H9 (cell line): ENCODE results near the gene GPR108. TPM values are rescaled to one million over a fixed set of nuclear protein-coding genes. Genes with fewer than 3 reads are reported as not detected.

ENCODE experiments used
- DNase-seq: peaks from one replicate; pipeline ENCODE4 v3.0.0-alpha.2; 2017
- H2AFZ ChIP-seq: one replicate; pipeline ENCODE4 v1.6.1; 2013; ENCODE audit warnings: mild to moderate bottlenecking, low read length, control low read depth, moderate library complexity
- H2AK5ac ChIP-seq: 2 replicates; pipeline ENCODE4 v1.6.1; 2013; ENCODE audit warnings: low read length, control low read depth, mixed read lengths; ENCODE audit not compliant: insufficient read length
- H2BK120ac ChIP-seq: one replicate; pipeline ENCODE4 v1.6.1; 2013; ENCODE audit warnings: low read depth, mild to moderate bottlenecking, low read length, control low read depth, inconsistent platforms; ENCODE audit not compliant: poor library complexity, severe bottlenecking
- H2BK12ac ChIP-seq: 2 replicates; pipeline ENCODE4 v1.6.1; 2013; ENCODE audit warnings: low read length, control low read depth, mixed read lengths, low read depth; ENCODE audit not compliant: insufficient read length
- H2BK15ac ChIP-seq: 2 replicates; pipeline ENCODE4 v1.6.1; 2013; ENCODE audit warnings: low read depth, low read length, control low read depth
- H2BK20ac ChIP-seq: one replicate; pipeline ENCODE4 v1.6.1; 2013; ENCODE audit warnings: low read depth, mild to moderate bottlenecking, low read length, control low read depth, inconsistent platforms; ENCODE audit not compliant: poor library complexity, severe bottlenecking
- H2BK5ac ChIP-seq: 2 replicates; pipeline ENCODE4 v1.6.1; 2013; ENCODE audit warnings: low read length, control low read depth, mixed read lengths; ENCODE audit not compliant: insufficient read length
- H3K14ac ChIP-seq: 2 replicates; pipeline ENCODE4 v1.6.1; 2013; ENCODE audit warnings: low read length, control low read depth; ENCODE audit not compliant: insufficient read depth
- H3K18ac ChIP-seq: 2 replicates; pipeline ENCODE4 v1.6.1; 2013; ENCODE audit warnings: low read depth, mild to moderate bottlenecking, mixed read lengths, low read length, control low read depth; ENCODE audit not compliant: insufficient read length
- H3K23ac ChIP-seq: 2 replicates; pipeline ENCODE4 v1.6.1; 2013; ENCODE audit warnings: low read length, control low read depth, mixed read lengths, low read depth; ENCODE audit not compliant: insufficient read length
- H3K23me2 ChIP-seq: 2 replicates; pipeline ENCODE4 v1.6.1; 2013; ENCODE audit warnings: low read depth, mild to moderate bottlenecking, mixed read lengths, low read length, control low read depth; ENCODE audit not compliant: insufficient read length, poor library complexity, severe bottlenecking
- H3K27ac ChIP-seq: 2 replicates; pipeline ENCODE4 v1.5.1; 2013; ENCODE audit warnings: low read length, control low read depth, mixed read lengths, low read depth; ENCODE audit not compliant: insufficient read length
- H3K27me3 ChIP-seq: 2 replicates; pipeline ENCODE4 v1.6.1; 2013; ENCODE audit warnings: low read length, control low read depth, inconsistent platforms; ENCODE audit not compliant: insufficient read depth
- H3K4ac ChIP-seq: 2 replicates; pipeline ENCODE4 v1.6.1; 2013; ENCODE audit warnings: low read depth, mild to moderate bottlenecking, control low read depth, inconsistent platforms, low read length, moderate library complexity
- H3K4me1 ChIP-seq: 2 replicates; pipeline ENCODE4 v1.6.1; 2013; ENCODE audit warnings: low read length, control low read depth, inconsistent platforms; ENCODE audit not compliant: insufficient read depth
- H3K4me2 ChIP-seq: 2 replicates; pipeline ENCODE4 v1.6.1; 2013; ENCODE audit warnings: low read length, control low read depth, mixed read lengths; ENCODE audit not compliant: insufficient read length, insufficient read depth
- H3K56ac ChIP-seq: 2 replicates; pipeline ENCODE4 v1.6.1; 2013; ENCODE audit warnings: low read depth, mild to moderate bottlenecking, mixed read lengths, low read length, control low read depth; ENCODE audit not compliant: insufficient read length
- H3K79me1 ChIP-seq: 2 replicates; pipeline ENCODE4 v1.6.1; 2013; ENCODE audit warnings: low read depth, mild to moderate bottlenecking, moderate library complexity, low read length, control low read depth, inconsistent platforms; ENCODE audit not compliant: insufficient read depth, poor library complexity, severe bottlenecking
- H3K79me2 ChIP-seq: 2 replicates; pipeline ENCODE4 v1.6.1; 2013; ENCODE audit warnings: low read length, control low read depth, inconsistent platforms; ENCODE audit not compliant: insufficient read depth
- H3K9ac ChIP-seq: 2 replicates; pipeline ENCODE4 v1.6.1; 2013; ENCODE audit warnings: low read length, control low read depth, mixed read lengths; ENCODE audit not compliant: insufficient read length; ENCODE audit errors: extremely low read depth
- H3K9me3 ChIP-seq: one replicate; pipeline ENCODE4 v1.6.1; 2013; ENCODE audit warnings: low read depth, low read length, inconsistent platforms; ENCODE audit not compliant: control insufficient read depth
- H3T11ph ChIP-seq: one replicate; pipeline ENCODE4 v1.6.1; 2013; ENCODE audit warnings: mild to moderate bottlenecking, low read length, control low read depth, inconsistent platforms
- H4K20me1 ChIP-seq: one replicate; pipeline ENCODE4 v1.6.1; 2013; ENCODE audit not compliant: control insufficient read depth, insufficient read length, insufficient read depth
- H4K5ac ChIP-seq: 2 replicates; pipeline ENCODE4 v1.6.1; 2013; ENCODE audit warnings: low read depth, mild to moderate bottlenecking, mixed read lengths, low read length, control low read depth; ENCODE audit not compliant: insufficient read length
- H4K8ac ChIP-seq: replicated peaks from 2 replicates; pipeline ENCODE4 v1.6.1; 2013; ENCODE audit warnings: low read length, control low read depth, mixed read lengths, low read depth; ENCODE audit not compliant: insufficient read length
- H4K91ac ChIP-seq: 2 replicates; pipeline ENCODE4 v1.6.1; 2013; ENCODE audit warnings: low read depth, mild to moderate bottlenecking, moderate library complexity, mixed read lengths, low read length, control low read depth; ENCODE audit not compliant: insufficient read length
- H3K27ac Mint-ChIP-seq, 3 experiments: 2 replicates in 2 of 3; 3 replicates in 1 of 3; pipeline ENCODE4 v1.8.0; 2020 to 2021; ENCODE audit warnings: mixed read lengths in 3 of 3, mild to moderate bottlenecking in 1 of 3, moderate library complexity in 1 of 3
- H3K27me3 Mint-ChIP-seq: 2 replicates; pipeline ENCODE4 v1.8.0; 2021; ENCODE audit warnings: low read depth, mild to moderate bottlenecking, moderate library complexity, mixed read lengths
- H3K36me3 Mint-ChIP-seq, 3 experiments: 2 replicates in 2 of 3; 3 replicates in 1 of 3; pipeline ENCODE4 v1.8.0; 2020 to 2021; ENCODE audit warnings: low read depth in 3 of 3, mixed read lengths in 3 of 3; ENCODE audit not compliant: insufficient read depth in 1 of 3
- H3K4me1 Mint-ChIP-seq, 2 experiments: 2 replicates each; pipeline ENCODE4 v1.8.0; 2020; ENCODE audit warnings: mixed read lengths in 2 of 2
- H3K4me3 Mint-ChIP-seq, 2 experiments: 2 replicates in 1 of 2; 3 replicates in 1 of 2; pipeline ENCODE4 v1.8.0; 2020 to 2021; ENCODE audit warnings: mild to moderate bottlenecking in 2 of 2, mixed read lengths in 2 of 2, moderate library complexity in 1 of 2
- H3K9me3 Mint-ChIP-seq, 2 experiments: 2 replicates in 1 of 2; 3 replicates in 1 of 2; pipeline ENCODE4 v1.8.0; 2020; ENCODE audit warnings: mild to moderate bottlenecking in 2 of 2, mixed read lengths in 2 of 2, moderate library complexity in 1 of 2
- CTCF ChIP-seq: fragments of 200-600 bp; sonication (generic); conservative IDR thresholded peaks from 3 replicates; pipeline ENCODE4 v1.8.0; 2021; ENCODE audit warnings: antibody characterized with exemption, mild to moderate bottlenecking
- WGBS: extraction: QIAGEN DNeasy Blood & Tissue Kit; methylation state at CpG from one replicate; pipeline ENCODE4 v1.1.7; 2013; ENCODE audit warnings: missing lambda C conversion rate, low lambda C conversion rate, mixed read lengths; ENCODE audit not compliant: insufficient read length; ENCODE audit errors: extremely low coverage; 5-methylcytosine and 5-hydroxymethylcytosine counted together
- total RNA-seq: library from RNA; stranded (reverse); gene quantifications from 2 replicates; pipeline ENCODE4 v1.2.1, GENCODE V29; 2021

Gene GPR108
- total RNA-seq, 1 experiment from 2014 or later = 38.2 TPM

DNA sequence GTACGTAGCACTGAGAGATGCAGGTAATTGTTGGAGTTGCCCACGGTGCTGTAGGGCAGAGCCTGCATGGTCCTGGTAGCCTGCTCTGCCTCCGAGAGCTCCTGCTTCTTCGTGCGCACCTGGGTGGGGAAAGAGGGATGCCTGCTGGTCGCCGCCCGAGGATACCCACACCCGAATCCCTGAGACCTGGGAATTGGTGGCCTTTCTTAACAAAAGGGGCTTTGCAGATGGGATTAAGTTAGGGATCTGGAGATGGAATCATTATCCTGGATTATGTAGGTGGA, 26.4 kb downstream of the GPR108 start:
- H3K4me3 Mint-ChIP-seq = peak overlapping the region; percentile 55 to 81
- peak overlapping the region; percentile 18 for H3K4me2 ChIP-seq
- H3K9me3 Mint-ChIP-seq = peaks cover 3 to 8% of the 10 kb centered on the region in 2 experiments

More for the DNA sequence above, 26.4 kb downstream of the GPR108 start:
- WGBS = no CpG with 5 or more reads among the region's 9 CpGs
- no peak overlapping the region for H2AFZ ChIP-seq
- no peaks in the 10 kb centered on the region; the same call in 1 of the 2 replicates for H3K27me3 ChIP-seq
- H3T11ph ChIP-seq = no peak overlapping the region
- no peaks in the 10 kb centered on the region for H3K9me3 ChIP-seq
- no peak overlapping the region for H2BK15ac ChIP-seq
- no peaks in the 10 kb centered on the region for H3K79me2 ChIP-seq
- H3K56ac ChIP-seq = no peak overlapping the region
- H3K18ac ChIP-seq = no peak overlapping the region
- Mint-ChIP-seq H3K4me1 (peaks cover 14 to 29% of the 10 kb centered on the region in 2 experiments), H3K36me3 (no peaks in the 10 kb centered on the region; a peak in 1 of 7 replicates), H3K27me3 (peaks cover 53% of the 10 kb centered on the region), H3K27ac (no peak overlapping the region)
- DNase-seq = no peak
- H3K4ac ChIP-seq = no peak overlapping the region
- no peak overlapping the region for H4K8ac ChIP-seq
- no peaks in the 10 kb centered on the region for H3K23me2 ChIP-seq
- no peak overlapping the region for H3K27ac ChIP-seq
- no peaks in the 10 kb centered on the region for H3K4me1 ChIP-seq
- H4K20me1 ChIP-seq = no peaks in the 10 kb centered on the region
- H2BK5ac ChIP-seq = no peak overlapping the region
- no peak overlapping the region for H4K5ac ChIP-seq
- H3K9ac ChIP-seq = no peak overlapping the region
- H3K23ac ChIP-seq = no peak overlapping the region
- H3K14ac ChIP-seq = no peak overlapping the region
- no peak overlapping the region for H2AK5ac ChIP-seq
- no peak for TF ChIP-seq CTCF
- H2BK12ac ChIP-seq = no peak overlapping the region
- no peaks in the 10 kb centered on the region for H3K79me1 ChIP-seq
- H2BK120ac ChIP-seq = no peak overlapping the region
- H2BK20ac ChIP-seq = no peak overlapping the region
- H4K91ac ChIP-seq = no peak overlapping the region
